Gastroesophageal sphincter (tissue), 3 donors: ENCODE data around the gene ZNF761.

Source experiments
- EP300 ChIP-seq: sonication (generic); formaldehyde crosslinking; IDR thresholded peaks from one replicate; pipeline ENCODE4 v1.6.1; 2017; ENCODE audit warnings: antibody characterized with exemption, mild to moderate bottlenecking
- POLR2A ChIP-seq, 2 donors: fragments of 450-650 bp; IDR thresholded peaks; one replicate each; pipeline ENCODE4 v1.6.1; 2017; ENCODE audit warnings: antibody characterized with exemption in 2 of 2, mild to moderate bottlenecking in 2 of 2, moderate library complexity in 1 of 2
- POLR2AphosphoS5 ChIP-seq: sonication (generic); formaldehyde crosslinking; IDR thresholded peaks from one replicate; pipeline ENCODE4 v1.6.1; 2017; ENCODE audit warnings: antibody characterized with exemption
- TF ChIP-seq, protein P1 (sequence below), 4 experiments: fragments of 200-600 bp in 2 of 4; fragments of 450-650 bp in 2 of 4; sonication (generic) in 1 of 4; IDR thresholded peaks; one replicate each; pipeline ENCODE4 v1.5.1; 2017 to 2019; ENCODE audit warnings: antibody characterized with exemption in 4 of 4, mild to moderate bottlenecking in 2 of 4, moderate library complexity in 2 of 4

DNA sequence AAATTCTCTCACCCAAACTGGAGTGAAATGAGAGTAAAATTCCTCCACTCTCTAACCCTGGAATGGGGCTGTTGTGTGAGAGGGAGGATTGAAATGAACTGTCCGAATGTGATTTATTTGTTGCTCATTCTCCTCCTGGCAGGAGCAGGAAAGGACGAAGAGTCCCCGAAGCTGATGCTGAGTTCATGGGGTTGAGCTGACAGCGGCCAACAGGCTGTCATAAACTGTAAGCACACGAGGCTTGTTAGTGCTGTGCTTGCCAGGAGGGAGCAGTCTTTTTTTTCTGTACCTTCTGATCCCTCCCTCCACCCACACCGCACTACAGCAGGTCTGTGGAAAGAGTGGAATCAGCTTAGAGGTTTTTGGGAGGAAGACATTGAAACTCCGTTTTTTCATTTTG is 73.1 kb downstream of the ZNF761 start:
- TF ChIP-seq POLR2A (IDR thresholded peaks at IDR 0.05): no peak
- TF ChIP-seq, protein P1, sequence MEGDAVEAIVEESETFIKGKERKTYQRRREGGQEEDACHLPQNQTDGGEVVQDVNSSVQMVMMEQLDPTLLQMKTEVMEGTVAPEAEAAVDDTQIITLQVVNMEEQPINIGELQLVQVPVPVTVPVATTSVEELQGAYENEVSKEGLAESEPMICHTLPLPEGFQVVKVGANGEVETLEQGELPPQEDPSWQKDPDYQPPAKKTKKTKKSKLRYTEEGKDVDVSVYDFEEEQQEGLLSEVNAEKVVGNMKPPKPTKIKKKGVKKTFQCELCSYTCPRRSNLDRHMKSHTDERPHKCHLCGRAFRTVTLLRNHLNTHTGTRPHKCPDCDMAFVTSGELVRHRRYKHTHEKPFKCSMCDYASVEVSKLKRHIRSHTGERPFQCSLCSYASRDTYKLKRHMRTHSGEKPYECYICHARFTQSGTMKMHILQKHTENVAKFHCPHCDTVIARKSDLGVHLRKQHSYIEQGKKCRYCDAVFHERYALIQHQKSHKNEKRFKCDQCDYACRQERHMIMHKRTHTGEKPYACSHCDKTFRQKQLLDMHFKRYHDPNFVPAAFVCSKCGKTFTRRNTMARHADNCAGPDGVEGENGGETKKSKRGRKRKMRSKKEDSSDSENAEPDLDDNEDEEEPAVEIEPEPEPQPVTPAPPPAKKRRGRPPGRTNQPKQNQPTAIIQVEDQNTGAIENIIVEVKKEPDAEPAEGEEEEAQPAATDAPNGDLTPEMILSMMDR (IDR thresholded peaks at IDR 0.05): no peak
- TF ChIP-seq EP300: no peak
- peak; percentile 68 for TF ChIP-seq POLR2AphosphoS5
